GM18909 (cell line): Measurements from ENCODE around the gene KCNC4.

ENCODE experiments used
- ATAC-seq: cut with Tn5 transposase; IDR thresholded peaks from one replicate; pipeline ENCODE4 v1.9.1; 2021; ENCODE audit warnings: mild to moderate bottlenecking; ENCODE audit not compliant: unreplicated experiment, poor library complexity

The KCNC4 gene

GRCh38 chr1:110187139-110187890, 22.8 kb upstream of the KCNC4 start:
- no peak for ATAC-seq

GRCh38 chr1:110188035-110188618, 22.0 kb upstream of the KCNC4 start:
- ATAC-seq = no peak

DNA sequence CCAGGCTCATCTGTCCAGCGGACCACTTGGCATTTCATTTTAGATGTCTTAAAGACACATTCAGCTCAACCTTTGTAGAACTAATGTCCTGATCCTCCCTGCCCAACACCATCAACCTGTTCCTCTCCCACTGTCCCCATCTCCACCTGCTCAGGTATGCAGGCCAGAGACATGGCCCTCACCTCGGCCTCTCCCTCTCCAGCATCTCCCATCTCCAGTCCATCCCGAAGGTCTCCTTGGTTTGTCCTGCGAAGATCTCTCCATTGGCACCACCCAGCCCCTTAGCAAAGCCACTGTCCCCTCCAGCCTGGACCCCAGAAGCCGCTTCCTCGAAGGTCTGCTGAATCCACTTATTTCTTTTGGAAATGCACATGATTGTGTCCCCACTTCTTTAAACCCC, 20.9 kb upstream of the KCNC4 start:
- ATAC-seq = no peak

GRCh38 chr1:110190282-110190929, 19.7 kb upstream of the KCNC4 start:
- ATAC-seq = no peak

DNA sequence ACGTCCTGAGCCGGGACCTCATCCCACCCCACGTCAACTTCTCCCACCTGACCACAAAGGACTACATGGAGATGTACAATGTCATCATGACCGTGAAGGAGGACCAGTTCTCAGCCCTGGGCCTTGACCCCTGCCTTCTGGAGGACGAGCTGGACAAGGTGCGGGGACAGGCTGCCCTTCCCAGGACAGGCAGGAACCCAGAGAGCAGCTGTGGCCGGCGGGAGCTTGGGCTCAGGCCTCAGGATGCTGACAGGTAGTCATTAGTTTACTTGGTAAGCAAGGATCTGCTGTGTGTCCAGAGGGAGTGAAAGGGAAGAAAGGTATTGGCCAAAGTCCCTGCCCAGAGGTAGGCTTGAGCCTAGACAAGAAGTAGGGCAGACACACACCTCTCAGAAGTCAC, 17.6 kb upstream of the KCNC4 start:
- ATAC-seq = no peak

DNA sequence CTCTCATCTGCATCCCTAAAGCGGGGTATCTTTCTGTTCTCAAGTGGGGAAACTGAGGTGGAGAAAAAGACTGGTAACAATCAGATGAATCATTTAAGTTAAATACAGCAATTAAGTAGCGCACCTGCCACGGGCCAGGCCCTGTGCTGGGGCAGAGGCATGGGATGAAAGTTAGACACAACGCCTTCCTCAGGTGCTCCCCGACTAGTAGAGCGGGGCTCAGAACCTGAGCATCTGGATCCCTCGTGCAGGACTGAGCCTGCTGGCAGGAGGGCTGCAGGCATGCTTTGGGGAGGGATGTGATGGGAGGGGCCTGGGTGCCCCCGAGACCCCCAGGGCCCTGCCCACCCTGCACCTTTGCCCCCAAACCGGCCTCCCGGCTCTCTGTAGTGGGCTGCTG, 14.9 kb upstream of the KCNC4 start:
- ATAC-seq = no peak

DNA sequence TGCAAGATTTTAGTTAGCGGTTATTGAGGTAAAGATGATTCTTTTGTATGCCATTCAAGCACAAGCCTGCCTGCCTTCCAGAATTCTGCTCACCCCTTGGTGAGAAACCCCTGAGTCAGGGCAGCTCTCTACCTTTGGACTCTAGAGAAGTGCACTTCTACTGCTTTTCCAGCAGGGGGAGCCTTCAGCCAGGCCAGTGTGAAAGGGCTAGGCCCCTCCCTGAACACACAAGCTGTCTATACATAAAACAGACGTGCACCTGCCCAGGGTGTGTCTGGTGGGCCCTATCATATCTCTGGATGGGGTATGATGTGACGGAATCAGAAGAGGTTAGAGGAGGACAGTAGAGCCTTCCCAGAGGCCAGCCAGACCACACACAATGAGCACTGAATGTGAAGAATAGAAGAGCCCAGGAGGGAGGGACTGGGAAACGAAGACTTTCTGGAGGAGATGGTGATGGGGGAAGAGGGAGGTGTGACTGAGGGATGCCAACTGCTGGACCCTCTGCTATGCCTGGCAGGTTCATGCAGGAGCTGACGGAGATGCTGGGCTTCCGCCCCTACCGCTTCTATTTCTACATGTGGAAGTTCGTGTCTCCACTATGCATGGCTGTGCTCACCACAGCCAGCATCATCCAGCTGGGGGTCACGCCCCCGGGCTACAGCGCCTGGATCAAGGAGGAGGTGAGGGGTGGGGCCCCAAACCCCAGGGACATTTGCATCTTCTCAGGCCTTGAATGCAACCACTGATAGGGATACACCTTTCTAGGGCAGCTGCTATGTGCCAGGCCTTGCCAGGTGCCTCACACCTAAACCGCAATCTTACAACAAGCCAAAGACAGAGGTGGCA, 13.0 kb upstream of the KCNC4 start:
- ATAC-seq = peak; percentile 69

DNA sequence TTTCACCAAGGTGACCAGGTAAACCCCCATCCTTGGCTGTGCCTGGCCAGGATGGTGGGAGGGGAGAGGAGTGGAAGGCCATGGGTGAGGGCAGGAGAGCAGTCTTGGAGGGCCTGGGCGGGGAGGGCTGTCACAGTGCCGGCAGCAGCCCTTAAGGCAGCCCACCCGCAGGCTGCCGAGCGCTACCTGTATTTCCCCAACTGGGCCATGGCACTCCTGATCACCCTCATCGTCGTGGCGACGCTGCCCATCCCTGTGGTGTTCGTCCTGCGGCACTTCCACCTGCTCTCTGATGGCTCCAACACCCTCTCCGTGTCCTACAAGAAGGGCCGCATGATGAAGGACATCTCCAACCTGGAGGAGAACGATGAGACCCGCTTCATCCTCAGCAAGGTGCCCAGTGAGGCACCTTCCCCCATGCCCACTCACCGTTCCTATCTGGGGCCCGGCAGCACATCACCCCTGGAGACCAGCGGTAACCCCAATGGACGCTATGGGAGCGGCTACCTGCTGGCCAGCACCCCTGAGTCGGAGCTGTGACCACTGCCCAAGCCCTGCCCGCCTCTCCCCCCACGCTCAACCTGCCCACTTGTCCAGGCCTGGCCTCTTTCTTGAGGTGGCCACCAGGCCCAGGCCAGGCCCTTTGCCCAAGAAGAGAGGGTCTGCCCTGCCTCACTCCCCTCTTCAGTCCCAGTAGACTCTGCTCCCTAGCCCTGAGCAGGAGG, 12.0 kb upstream of the KCNC4 start:
- ATAC-seq = no peak

- ATAC-seq = no peak
These were observed 11.4 kb upstream of the KCNC4 start for GRCh38 chr1:110198746-110199145.

GRCh38 chr1:110200190-110200589, 9.9 kb upstream of the KCNC4 start:
- ATAC-seq = no peak

- ATAC-seq = no peak
These were observed 9.4 kb upstream of the KCNC4 start for GRCh38 chr1:110200666-110201065.

GRCh38 chr1:110201157-110201825, 8.8 kb upstream of the KCNC4 start:
- ATAC-seq = no peak

GRCh38 chr1:110203021-110203661, 7.0 kb upstream of the KCNC4 start:
- ATAC-seq = no peak

GRCh38 chr1:110205156-110205555, 5.0 kb upstream of the KCNC4 start:
- no peak for ATAC-seq

DNA sequence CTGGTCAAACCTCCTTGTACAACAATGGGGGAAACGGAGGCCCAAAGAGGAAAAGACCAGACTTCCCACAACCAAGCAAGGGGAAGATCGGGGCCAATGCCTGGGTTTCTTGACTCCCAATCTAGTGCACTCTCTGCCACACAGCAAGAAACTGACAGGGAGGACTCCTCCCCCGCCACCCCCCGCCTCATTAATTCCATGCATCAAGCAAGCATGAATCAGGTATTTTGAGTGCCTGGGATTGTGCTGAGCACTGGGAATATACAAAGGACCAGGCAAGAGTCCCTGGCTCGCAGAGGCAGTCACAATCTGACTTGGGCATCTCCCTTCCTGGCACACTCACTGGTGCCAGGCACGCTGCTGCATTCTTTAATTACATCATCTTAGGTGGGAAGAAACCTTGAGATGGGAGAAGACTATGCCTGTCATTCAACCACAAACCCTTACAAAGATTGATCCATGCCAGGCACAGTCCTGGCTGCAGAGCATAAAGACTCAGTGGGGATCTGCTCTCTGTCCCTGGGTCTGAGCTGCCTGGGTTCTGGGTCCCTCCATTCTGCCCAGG, 4.4 kb upstream of the KCNC4 start:
- no peak for ATAC-seq

DNA sequence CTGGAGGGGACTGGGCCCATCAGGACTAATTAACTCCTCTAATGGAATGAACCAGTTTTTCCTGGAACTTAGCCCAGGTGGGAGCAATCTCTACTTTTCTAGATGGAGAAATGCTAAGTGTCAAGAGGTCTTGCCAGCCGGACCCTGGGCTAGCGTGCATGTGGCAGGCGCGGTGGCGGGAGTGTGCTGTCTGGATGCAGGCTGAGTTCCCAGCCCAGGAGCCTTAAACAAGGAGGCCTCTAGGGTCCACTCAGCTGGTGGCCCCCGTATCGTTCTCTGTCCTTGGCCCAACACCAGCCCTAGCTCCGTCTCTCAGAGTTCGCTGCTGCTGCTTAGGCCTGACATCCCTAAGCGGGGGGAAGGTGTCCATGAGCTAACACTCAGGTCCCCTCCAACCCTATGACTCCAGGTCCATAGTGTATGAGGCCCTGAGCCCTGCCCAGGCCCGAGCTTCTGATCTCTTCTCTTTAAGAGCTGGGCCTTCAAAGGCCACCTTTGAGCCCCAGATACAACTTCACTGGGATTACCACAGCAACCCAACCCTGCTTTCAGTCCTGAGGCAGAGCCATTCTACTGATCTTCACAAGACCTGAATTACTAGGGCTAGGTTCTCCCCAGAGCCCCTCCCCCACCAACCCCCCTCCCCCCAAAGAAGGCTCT, 3.7 kb upstream of the KCNC4 start:
- no peak for ATAC-seq

GRCh38 chr1:110207831-110208230, 2.3 kb upstream of the KCNC4 start:
- ATAC-seq = no peak

DNA sequence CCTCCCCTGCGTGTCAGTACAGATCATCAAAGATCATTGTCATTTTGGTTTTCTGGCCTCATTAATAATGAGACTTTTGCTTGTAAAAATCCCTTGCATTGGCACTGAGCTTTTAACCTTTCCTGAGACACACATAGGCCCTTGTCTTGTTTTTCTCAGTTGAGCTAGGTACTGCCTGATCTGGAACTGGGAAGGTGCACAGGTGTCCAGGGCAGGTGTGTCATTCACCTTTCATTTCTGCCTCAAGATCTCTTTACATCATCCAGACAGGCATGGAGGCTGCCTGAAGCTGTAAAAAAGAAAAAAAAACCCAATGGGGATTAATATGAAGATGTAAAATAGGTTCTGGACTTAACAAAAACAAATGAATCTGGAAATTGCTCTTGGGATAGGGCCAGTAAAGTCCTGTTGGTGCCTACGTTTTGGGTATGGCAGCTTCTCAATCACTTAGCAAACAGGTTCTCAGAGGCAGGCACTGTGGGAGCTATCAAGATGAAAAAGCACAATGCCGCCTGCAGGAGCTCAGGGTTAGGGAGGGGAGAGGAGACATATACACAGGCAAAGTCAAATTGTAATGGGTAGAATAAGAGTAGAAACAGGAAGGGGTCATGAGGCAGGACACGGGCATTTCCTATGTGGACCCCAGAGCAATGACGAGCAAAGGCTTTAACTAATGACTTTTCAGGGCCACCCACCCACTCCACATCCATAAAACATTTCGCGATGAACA, 1.0 kb upstream of the KCNC4 start:
- no peak for ATAC-seq
